Nephron progenitor cell (in vitro differentiated cells): ENCODE data around the gene ARID1A.

ENCODE experiments used
- DNase-seq: peaks from one replicate; pipeline ENCODE4 v3.0.0; 2021
- H3K27ac Mint-ChIP-seq: 2 replicates; pipeline ENCODE4 v1.8.0; 2021; ENCODE audit warnings: mild to moderate bottlenecking, moderate library complexity, mixed read lengths
- H3K27me3 Mint-ChIP-seq: 2 replicates; pipeline ENCODE4 v1.8.0; 2021; ENCODE audit warnings: mild to moderate bottlenecking, low read depth, mixed read lengths; ENCODE audit not compliant: poor library complexity
- H3K36me3 Mint-ChIP-seq: 2 replicates; pipeline ENCODE4 v1.8.0; 2021; ENCODE audit warnings: low read depth, mixed read lengths
- H3K4me1 Mint-ChIP-seq: 2 replicates; pipeline ENCODE4 v1.8.0; 2021; ENCODE audit warnings: mixed read lengths
- H3K4me3 Mint-ChIP-seq: 2 replicates; pipeline ENCODE4 v1.8.0; 2021; ENCODE audit warnings: mild to moderate bottlenecking, moderate library complexity, mixed read lengths
- H3K9me3 Mint-ChIP-seq: 2 replicates; pipeline ENCODE4 v1.8.0; 2021; ENCODE audit warnings: mild to moderate bottlenecking, moderate library complexity, mixed read lengths
- TF ChIP-seq, protein P1 (sequence below): fragments of 200-600 bp; sonication (generic); IDR thresholded peaks from 2 replicates; pipeline ENCODE4 v1.5.0; 2021; ENCODE audit warnings: antibody characterized with exemption

Gene ARID1A

DNA sequence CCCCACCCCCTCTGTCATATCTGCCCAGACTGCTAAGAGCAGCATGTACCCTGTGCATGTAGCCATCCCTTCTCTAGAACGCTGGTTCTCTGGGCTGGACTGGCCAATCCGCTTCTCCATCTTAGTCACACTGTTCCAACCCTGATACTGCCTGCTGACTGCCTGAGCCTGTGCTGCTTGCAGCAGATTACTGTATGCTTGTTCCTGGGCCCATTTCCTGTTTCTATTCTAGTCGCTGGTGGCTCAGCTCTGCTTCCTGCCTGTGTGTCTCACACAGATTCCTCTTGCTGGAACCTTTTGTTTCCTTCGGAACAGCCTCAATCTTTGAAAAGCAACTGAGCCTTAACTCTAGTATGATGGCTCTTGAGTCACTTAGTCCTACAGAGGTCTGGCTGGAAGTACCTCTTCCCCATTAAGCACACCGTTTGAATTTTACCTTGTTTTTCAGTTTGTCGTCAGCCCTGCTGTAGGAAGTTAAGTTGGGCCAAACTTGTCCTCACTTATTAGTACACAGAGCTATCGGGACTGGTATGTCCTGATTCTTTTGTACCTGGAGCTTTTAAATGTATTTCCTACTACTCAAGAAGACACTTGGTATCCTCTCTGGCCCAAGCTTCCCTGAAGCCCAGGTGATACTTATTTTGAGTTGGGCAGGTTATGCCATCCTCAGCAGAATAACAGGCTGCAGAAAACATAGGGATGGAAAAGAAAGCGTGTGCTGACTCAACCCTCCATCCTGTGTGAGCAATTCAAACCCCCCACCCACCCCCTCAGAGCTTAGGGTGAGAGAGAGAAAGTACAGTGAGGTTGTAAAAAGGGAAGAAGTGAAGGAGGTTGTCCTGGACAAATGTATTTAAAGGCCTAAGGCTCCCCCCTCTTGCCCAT, 48.5 kb downstream of the ARID1A start:
- TF ChIP-seq, protein P1, sequence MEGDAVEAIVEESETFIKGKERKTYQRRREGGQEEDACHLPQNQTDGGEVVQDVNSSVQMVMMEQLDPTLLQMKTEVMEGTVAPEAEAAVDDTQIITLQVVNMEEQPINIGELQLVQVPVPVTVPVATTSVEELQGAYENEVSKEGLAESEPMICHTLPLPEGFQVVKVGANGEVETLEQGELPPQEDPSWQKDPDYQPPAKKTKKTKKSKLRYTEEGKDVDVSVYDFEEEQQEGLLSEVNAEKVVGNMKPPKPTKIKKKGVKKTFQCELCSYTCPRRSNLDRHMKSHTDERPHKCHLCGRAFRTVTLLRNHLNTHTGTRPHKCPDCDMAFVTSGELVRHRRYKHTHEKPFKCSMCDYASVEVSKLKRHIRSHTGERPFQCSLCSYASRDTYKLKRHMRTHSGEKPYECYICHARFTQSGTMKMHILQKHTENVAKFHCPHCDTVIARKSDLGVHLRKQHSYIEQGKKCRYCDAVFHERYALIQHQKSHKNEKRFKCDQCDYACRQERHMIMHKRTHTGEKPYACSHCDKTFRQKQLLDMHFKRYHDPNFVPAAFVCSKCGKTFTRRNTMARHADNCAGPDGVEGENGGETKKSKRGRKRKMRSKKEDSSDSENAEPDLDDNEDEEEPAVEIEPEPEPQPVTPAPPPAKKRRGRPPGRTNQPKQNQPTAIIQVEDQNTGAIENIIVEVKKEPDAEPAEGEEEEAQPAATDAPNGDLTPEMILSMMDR: no peak
- H3K27ac Mint-ChIP-seq: peak overlapping the region; percentile 80
- H3K4me1 Mint-ChIP-seq: peaks cover 9% of the 10 kb centered on the region
- H3K9me3 Mint-ChIP-seq: no peaks in the 10 kb centered on the region
- peaks cover 96% of the 10 kb centered on the region for H3K36me3 Mint-ChIP-seq
- H3K4me3 Mint-ChIP-seq: no peak overlapping the region
- H3K27me3 Mint-ChIP-seq: peaks cover 2% of the 10 kb centered on the region
- no peak for DNase-seq

DNA sequence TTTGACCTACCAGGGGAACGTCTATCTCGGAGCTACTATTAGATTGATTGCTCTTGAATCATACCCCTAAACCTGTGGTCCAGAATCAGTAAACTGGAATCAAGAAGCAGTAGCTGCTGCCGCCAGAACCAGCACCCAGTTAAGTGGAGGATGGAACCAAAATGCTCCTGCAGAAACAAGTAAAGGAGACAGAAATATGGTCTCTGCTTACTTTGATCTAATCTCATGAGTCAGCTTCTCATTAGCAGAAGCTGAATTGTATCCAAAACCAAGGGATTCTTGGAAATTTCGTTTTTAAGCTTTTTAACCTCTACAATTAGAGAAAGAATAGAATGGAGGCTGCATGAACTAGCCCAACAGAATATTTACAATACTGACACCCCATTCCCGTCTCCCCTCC, 49.4 kb downstream of the ARID1A start:
- H3K4me3 Mint-ChIP-seq: no peak overlapping the region
- no peaks in the 10 kb centered on the region for H3K9me3 Mint-ChIP-seq
- H3K27ac Mint-ChIP-seq: no peak overlapping the region
- H3K36me3 Mint-ChIP-seq: peaks cover 96% of the 10 kb centered on the region
- DNase-seq: no peak
- peaks cover 2% of the 10 kb centered on the region for H3K27me3 Mint-ChIP-seq
- TF ChIP-seq, protein P1: no peak
- peaks cover 9% of the 10 kb centered on the region for H3K4me1 Mint-ChIP-seq

GRCh38 chr1:26747048-26747447, 51.2 kb downstream of the ARID1A start:
- Mint-ChIP-seq H3K27ac (no peak overlapping the region), H3K27me3 (peaks cover 2% of the 10 kb centered on the region), H3K36me3 (peaks cover 94% of the 10 kb centered on the region), H3K4me1 (peaks cover 9% of the 10 kb centered on the region), H3K4me3 (no peak overlapping the region), H3K9me3 (no peaks in the 10 kb centered on the region)
- DNase-seq: no peak
- TF ChIP-seq, protein P1: no peak

DNA sequence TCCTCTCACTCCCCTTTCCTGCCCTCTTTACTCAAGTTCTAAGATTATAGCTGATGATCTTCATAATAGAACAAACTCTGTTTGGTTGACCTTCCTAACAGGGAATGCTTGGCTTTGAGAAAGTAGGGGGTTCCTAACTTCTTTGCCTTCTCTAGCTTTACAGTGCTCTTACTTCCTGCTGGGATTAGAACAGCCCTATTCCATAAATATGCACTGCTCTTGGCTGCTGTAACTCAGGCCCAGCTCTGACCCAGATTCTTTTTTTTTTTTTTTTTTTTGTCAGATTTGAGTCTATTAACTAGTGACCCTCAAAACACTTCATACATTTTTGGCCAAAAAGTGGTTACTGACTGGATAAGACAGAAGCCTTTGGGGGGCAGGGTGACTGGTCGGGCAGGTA, 52.5 kb downstream of the ARID1A start:
- Mint-ChIP-seq H3K4me1 (peaks cover 9% of the 10 kb centered on the region), H3K9me3 (no peaks in the 10 kb centered on the region), H3K36me3 (peaks cover 94% of the 10 kb centered on the region), H3K4me3 (no peak overlapping the region), H3K27ac (peak overlapping the region; percentile 37), H3K27me3 (peaks cover 2% of the 10 kb centered on the region)
- TF ChIP-seq, protein P1: no peak
- DNase-seq: no peak

- peak overlapping the region; percentile 92 for H3K27ac Mint-ChIP-seq
- no peaks in the 10 kb centered on the region for H3K9me3 Mint-ChIP-seq
- H3K4me3 Mint-ChIP-seq: no peak overlapping the region
- no peak for DNase-seq
- peaks cover 94% of the 10 kb centered on the region for H3K36me3 Mint-ChIP-seq
- TF ChIP-seq, protein P1: no peak
- peaks cover 2% of the 10 kb centered on the region for H3K27me3 Mint-ChIP-seq
- peaks cover 1% of the 10 kb centered on the region for H3K4me1 Mint-ChIP-seq
These were observed 53.6 kb downstream of the ARID1A start for GRCh38 chr1:26749458-26749857.

DNA sequence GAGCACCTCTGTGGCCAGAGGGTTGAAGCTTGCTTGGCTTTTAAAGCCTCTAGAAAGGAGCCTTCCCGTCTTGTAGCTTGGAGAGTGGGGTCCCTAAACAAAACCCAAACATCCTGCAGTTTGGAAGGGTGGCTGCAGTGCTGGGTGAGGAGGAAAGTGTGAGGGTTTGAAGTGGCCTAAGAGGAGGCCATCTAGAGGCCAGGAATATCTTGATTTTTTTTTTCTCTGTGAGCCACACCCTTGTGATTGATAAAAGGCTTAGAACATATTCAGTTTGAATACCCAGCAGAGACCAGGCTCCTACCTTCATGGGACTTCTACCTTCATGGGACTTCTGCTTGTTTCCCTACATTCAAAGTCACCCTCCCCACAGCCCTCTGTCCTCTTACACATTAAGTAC, 54.6 kb downstream of the ARID1A start:
- no peaks in the 10 kb centered on the region for H3K9me3 Mint-ChIP-seq
- H3K27ac Mint-ChIP-seq: peak overlapping the region; percentile 74
- H3K4me1 Mint-ChIP-seq: no peaks in the 10 kb centered on the region
- DNase-seq: no peak
- peaks cover 2% of the 10 kb centered on the region for H3K27me3 Mint-ChIP-seq
- H3K36me3 Mint-ChIP-seq: peaks cover 90% of the 10 kb centered on the region
- TF ChIP-seq, protein P1: no peak
- no peak overlapping the region for H3K4me3 Mint-ChIP-seq
